ENCODE measurements around the gene COBL.

COBL gene

DNA sequence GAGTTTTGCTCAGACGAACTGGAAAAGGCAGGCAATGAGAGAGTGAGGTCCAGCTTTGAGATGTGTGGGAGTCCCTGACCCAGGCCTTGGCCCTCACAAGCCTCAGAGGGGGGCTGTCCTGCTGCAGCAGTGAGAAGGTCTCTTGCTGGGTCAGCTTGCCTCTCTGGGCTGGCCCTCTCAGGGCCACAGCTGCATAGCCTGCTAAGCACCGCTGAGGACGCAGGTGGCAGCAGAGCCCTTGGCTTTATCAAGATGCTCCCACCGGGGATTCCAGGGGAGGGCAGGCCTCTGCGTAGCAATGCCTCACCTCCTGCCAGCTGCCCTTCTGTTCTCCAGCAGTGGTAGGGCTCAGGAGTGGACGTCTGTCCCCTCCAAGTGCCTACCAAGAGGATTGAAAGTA lies 128.7 kb downstream of the COBL start:
- peaks cover 20% of the 10 kb centered on the region for H3K4me1 ChIP-seq (ENCODE audit: control insufficient read depth, insufficient read depth, low read length, poor library complexity, severe bottlenecking)
- no peak overlapping the region for H3K4me3 ChIP-seq (ENCODE audit: extremely low read depth, insufficient read depth, low read length, poor library complexity, severe bottlenecking)
- H3K36me3 ChIP-seq (ENCODE audit: control insufficient read depth, insufficient read depth, low read length), result no peaks in the 10 kb centered on the region
- H3K9me3 ChIP-seq (ENCODE audit: control insufficient read depth, low read length), result no peaks in the 10 kb centered on the region
- 26 to 39% methylated on average over 3 to 6 of the region's 6 CpGs for WGBS, 2 experiments (ENCODE audit: insufficient coverage in 2 of 2)
- H3K27ac ChIP-seq (ENCODE audit: low read depth, low read length, severe bottlenecking), result no peak overlapping the region

DNA sequence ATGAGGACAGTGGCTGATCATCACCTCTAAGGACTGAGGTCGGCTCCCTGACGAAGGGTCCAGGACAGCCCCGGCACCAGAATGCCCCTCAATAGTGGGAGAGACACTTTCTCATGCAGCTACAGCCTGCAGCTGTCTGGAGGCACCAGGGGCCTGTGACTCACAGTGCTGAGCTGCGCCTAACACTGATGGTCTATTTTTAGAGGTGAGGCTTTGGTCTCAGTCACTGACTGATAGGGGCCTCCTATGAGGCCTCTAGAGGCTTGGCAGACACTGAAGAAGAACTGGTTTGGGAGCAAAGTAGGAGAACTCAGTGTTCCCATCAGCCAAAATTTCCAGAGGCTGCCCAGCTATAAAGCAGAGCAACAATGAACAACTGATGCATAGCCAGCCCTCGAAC lies 130.1 kb downstream of the COBL start:
- H3K9me3 ChIP-seq (ENCODE audit: control insufficient read depth, low read length), result no peaks in the 10 kb centered on the region
- H3K4me1 ChIP-seq (ENCODE audit: control insufficient read depth, insufficient read depth, low read length, poor library complexity, severe bottlenecking), result peaks cover 20% of the 10 kb centered on the region
- peak overlapping the region; percentile 16 for H3K27ac ChIP-seq (ENCODE audit: low read depth, low read length, severe bottlenecking)
- no peaks in the 10 kb centered on the region for H3K36me3 ChIP-seq (ENCODE audit: control insufficient read depth, insufficient read depth, low read length)
- H3K4me3 ChIP-seq (ENCODE audit: extremely low read depth, insufficient read depth, low read length, poor library complexity, severe bottlenecking), result no peak overlapping the region
- WGBS, 2 experiments (ENCODE audit: insufficient coverage in 2 of 2), result 68 to 82% methylated on average over 4 to 5 of the region's 5 CpGs

DNA sequence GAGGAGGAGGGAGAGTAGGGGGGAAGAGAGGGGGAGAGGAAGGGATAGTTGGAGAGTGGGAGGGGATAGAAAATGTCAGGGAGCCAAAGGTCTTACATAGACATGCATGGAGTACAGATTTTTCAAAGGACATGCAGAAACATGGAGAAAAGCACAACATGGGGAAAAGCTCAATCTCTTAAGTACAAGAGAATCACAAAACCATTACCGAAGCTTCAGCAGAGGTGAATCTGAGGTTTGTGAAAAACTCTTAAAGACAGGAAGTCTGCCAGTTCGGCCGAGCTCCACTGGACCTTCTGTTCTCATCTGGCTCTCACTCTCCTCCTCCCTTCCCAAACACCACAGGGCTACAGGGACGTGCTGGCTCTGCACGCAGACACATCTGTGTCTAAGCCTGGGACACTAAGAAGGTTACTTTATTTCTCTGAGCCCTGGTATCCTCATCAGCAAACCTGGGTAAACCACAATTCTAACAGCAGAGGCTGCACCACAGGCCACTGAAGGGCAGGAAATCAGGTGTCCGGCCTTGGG lies 133.9 kb downstream of the COBL start:
- Histone ChIP-seq H3K4me3 (ENCODE audit: extremely low read depth, insufficient read depth, low read length, poor library complexity, severe bottlenecking) (no peak overlapping the region), H3K4me1 (ENCODE audit: control insufficient read depth, insufficient read depth, low read length, poor library complexity, severe bottlenecking) (peaks cover 19% of the 10 kb centered on the region), H3K27ac (ENCODE audit: low read depth, low read length, severe bottlenecking) (no peak overlapping the region), H3K36me3 (ENCODE audit: control insufficient read depth, insufficient read depth, low read length) (no peaks in the 10 kb centered on the region), H3K9me3 (ENCODE audit: control insufficient read depth, low read length) (no peaks in the 10 kb centered on the region)
- 93 to 96% methylated on average over 5 to 6 of the region's 6 CpGs for WGBS, 2 experiments (ENCODE audit: insufficient coverage in 2 of 2)

DNA sequence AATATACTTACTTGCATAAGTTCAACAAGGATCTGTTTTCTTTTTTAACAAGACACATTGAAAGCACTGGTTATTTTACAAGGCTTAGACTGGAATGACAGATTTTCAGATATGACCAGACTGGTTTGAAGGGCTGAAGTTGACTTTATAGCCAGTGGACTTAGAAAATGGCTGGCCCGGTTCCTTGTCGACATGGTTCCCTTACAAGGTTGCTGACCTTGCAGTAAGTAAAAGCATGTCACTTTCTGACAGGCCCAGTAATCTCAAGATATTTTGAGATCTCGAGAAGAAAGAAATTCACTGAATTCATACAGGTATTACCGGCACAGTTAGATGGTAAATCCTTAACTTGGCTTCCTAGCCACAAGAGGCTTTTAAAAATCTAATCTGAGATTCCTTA lies 136.5 kb downstream of the COBL start:
- Histone ChIP-seq H3K27ac (ENCODE audit: low read depth, low read length, severe bottlenecking) (no peak overlapping the region), H3K4me1 (ENCODE audit: control insufficient read depth, insufficient read depth, low read length, poor library complexity, severe bottlenecking) (peaks cover 2% of the 10 kb centered on the region)
- 92 to 99% methylated on average over 4 of the region's 4 CpGs for WGBS, 2 experiments (ENCODE audit: insufficient coverage in 2 of 2)

DNA sequence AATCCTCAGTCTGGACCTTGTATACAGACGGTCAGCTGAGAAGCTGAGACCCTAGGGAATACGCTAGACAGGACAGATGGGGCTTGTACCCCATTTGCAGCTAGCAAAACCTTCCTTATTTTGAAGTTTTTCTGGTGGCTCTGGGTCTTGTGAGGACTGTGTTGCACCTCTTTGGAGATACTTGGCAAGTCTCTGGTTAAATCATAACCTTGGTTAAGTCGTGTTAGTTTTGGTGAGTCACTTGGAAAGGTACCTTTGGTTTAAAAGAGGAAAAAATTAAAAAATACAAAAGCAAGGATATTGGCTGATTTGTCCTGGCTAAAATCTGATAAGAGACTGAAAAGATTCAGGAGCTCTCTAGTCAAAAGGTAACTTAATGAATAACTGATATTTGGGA lies 140.6 kb downstream of the COBL start:
- Histone ChIP-seq H3K4me1 (ENCODE audit: control insufficient read depth, insufficient read depth, low read length, poor library complexity, severe bottlenecking) (no peaks in the 10 kb centered on the region), H3K36me3 (ENCODE audit: control insufficient read depth, insufficient read depth, low read length) (no peaks in the 10 kb centered on the region), H3K9me3 (ENCODE audit: control insufficient read depth, low read length) (no peaks in the 10 kb centered on the region), H3K27ac (ENCODE audit: low read depth, low read length, severe bottlenecking) (no peak overlapping the region), H3K4me3 (ENCODE audit: extremely low read depth, insufficient read depth, low read length, poor library complexity, severe bottlenecking) (no peak overlapping the region)
- 0 to 56% methylated on average over 1 to 2 of the region's 3 CpGs for WGBS, 2 experiments (ENCODE audit: insufficient coverage in 2 of 2)

More for the DNA sequence above, 136.5 kb downstream of the COBL start:
- no peak overlapping the region for H3K4me3 ChIP-seq (ENCODE audit: extremely low read depth, insufficient read depth, low read length, poor library complexity, severe bottlenecking)
- no peaks in the 10 kb centered on the region for H3K36me3 ChIP-seq (ENCODE audit: control insufficient read depth, insufficient read depth, low read length)
- H3K9me3 ChIP-seq (ENCODE audit: control insufficient read depth, low read length), result no peaks in the 10 kb centered on the region

DNA sequence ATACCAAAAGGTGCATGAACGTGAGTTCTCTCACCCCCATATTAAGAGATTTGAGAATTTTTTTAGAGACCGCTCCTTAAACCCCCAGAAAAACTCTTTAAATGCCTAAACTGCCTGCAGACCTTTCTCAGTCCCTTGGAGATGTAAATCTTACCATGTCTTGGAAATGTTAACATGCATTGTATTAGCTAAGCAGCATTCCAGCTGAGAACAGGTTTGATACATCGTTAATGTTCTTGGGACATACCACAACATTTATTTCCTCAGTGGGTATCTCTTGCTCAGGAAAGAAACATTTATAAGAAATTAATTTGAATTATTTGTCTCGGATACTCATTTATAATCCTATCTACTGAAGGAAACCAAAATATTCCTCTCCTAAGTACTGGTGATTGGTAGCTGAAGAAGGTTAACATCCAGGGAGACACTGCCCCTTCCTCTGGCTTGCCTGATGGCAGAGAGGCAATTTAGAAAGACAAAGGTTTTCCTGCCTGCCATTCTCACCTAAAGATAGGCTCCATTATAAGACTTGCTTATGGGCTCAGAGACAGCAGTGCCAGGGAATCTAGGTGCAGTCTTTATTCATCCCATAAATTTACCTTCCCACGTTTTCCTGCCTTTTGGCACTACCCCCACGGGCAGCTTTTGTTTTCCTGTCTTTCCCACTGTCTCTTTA lies 141.2 kb downstream of the COBL start:
- 5% methylated on average over 2 of the region's 6 CpGs; no CpG with 5 or more reads in 1 of the 2 experiments for WGBS, 2 experiments (ENCODE audit: insufficient coverage in 2 of 2)
- H3K9me3 ChIP-seq (ENCODE audit: control insufficient read depth, low read length), result no peaks in the 10 kb centered on the region
- H3K27ac ChIP-seq (ENCODE audit: low read depth, low read length, severe bottlenecking), result no peak overlapping the region
- no peaks in the 10 kb centered on the region for H3K36me3 ChIP-seq (ENCODE audit: control insufficient read depth, insufficient read depth, low read length)
- no peaks in the 10 kb centered on the region for H3K4me1 ChIP-seq (ENCODE audit: control insufficient read depth, insufficient read depth, low read length, poor library complexity, severe bottlenecking)
- no peak overlapping the region for H3K4me3 ChIP-seq (ENCODE audit: extremely low read depth, insufficient read depth, low read length, poor library complexity, severe bottlenecking)

DNA sequence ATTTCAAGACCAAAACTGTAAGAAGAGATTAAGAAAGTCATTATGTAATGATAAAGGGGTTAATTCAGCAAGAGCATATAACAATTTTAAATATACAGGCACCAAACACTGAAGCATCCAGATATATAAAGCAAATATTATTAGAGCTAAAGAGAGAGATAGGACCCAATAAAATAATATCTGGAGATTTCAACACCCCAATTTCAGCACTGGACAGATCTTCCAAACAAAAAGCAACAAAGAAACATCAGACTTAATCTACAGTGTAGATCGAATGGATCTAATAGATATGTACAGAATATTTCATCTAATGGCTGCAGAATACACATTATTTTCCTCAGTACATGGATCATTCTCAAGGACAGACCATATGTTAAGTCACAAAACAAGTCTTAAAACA lies 151.3 kb downstream of the COBL start:
- no peaks in the 10 kb centered on the region for H3K9me3 ChIP-seq (ENCODE audit: control insufficient read depth, low read length)
- H3K27ac ChIP-seq (ENCODE audit: low read depth, low read length, severe bottlenecking), result no peak overlapping the region
- no peaks in the 10 kb centered on the region for H3K4me1 ChIP-seq (ENCODE audit: control insufficient read depth, insufficient read depth, low read length, poor library complexity, severe bottlenecking)
- H3K4me3 ChIP-seq (ENCODE audit: extremely low read depth, insufficient read depth, low read length, poor library complexity, severe bottlenecking), result no peak overlapping the region
- no CpG with 5 or more reads among the region's 1 CpG for WGBS, 2 experiments (ENCODE audit: insufficient coverage in 2 of 2)
- H3K36me3 ChIP-seq (ENCODE audit: control insufficient read depth, insufficient read depth, low read length), result no peaks in the 10 kb centered on the region

DNA sequence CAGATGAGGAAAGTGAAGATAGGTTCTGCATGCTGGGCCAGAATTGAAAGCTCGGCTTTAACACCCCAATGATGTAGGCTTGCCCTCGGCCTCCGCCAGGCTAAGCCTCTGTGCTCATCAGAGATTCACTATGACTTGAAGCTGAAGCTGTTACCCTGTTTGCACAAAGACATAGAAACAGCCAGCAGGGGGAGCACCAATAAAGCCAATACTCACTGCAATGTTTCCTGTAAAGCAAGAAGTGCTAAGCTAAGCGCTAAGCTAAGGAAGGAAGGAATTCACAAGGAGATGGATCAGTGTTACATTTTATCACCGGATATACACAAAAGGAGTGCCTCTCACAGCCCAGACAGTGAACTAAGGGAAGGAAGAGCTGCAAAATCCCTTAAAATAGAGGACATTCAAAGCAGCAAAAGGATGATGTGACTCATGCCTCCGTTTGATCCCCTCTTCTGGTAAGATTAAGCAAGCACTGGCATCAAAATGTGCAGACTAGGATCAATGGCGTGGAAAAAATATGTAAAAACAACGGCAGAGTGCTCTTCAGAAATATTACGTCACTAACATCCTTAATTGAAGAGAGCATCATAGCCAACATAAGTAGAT lies 153.8 kb downstream of the COBL start:
- WGBS, 2 experiments (ENCODE audit: insufficient coverage in 2 of 2), result 33 to 36% methylated on average over 5 to 6 of the region's 9 CpGs
- no peaks in the 10 kb centered on the region for H3K4me1 ChIP-seq (ENCODE audit: control insufficient read depth, insufficient read depth, low read length, poor library complexity, severe bottlenecking)
- H3K9me3 ChIP-seq (ENCODE audit: control insufficient read depth, low read length), result no peaks in the 10 kb centered on the region
- H3K36me3 ChIP-seq (ENCODE audit: control insufficient read depth, insufficient read depth, low read length), result no peaks in the 10 kb centered on the region
- H3K4me3 ChIP-seq (ENCODE audit: extremely low read depth, insufficient read depth, low read length, poor library complexity, severe bottlenecking), result no peak overlapping the region
- H3K27ac ChIP-seq (ENCODE audit: low read depth, low read length, severe bottlenecking), result no peak overlapping the region

DNA sequence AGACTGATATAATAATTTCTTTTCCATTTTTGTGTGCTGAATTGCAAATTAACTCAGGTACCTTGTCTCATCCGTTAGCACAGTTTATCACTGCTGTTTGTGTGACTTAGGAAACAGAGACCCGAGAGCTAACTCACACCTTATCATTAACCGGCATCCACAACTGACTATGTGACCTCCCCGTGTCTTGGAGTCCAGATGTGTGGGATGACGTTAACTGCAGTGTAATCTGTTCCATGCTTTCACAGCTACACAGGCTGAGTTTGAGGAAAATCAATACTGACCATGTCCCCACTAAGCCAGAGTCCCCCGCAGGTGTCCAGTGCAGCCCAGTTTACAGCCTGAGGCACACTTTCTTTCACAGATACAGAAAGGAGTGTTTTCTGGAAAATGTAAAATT lies 154.7 kb downstream of the COBL start:
- H3K4me3 ChIP-seq (ENCODE audit: extremely low read depth, insufficient read depth, low read length, poor library complexity, severe bottlenecking), result no peak overlapping the region
- H3K4me1 ChIP-seq (ENCODE audit: control insufficient read depth, insufficient read depth, low read length, poor library complexity, severe bottlenecking), result no peaks in the 10 kb centered on the region
- H3K36me3 ChIP-seq (ENCODE audit: control insufficient read depth, insufficient read depth, low read length), result no peaks in the 10 kb centered on the region
- H3K27ac ChIP-seq (ENCODE audit: low read depth, low read length, severe bottlenecking), result no peak overlapping the region
- WGBS, 2 experiments (ENCODE audit: insufficient coverage in 2 of 2), result 84 to 93% methylated on average over 3 to 4 of the region's 6 CpGs
- no peaks in the 10 kb centered on the region for H3K9me3 ChIP-seq (ENCODE audit: control insufficient read depth, low read length)

DNA sequence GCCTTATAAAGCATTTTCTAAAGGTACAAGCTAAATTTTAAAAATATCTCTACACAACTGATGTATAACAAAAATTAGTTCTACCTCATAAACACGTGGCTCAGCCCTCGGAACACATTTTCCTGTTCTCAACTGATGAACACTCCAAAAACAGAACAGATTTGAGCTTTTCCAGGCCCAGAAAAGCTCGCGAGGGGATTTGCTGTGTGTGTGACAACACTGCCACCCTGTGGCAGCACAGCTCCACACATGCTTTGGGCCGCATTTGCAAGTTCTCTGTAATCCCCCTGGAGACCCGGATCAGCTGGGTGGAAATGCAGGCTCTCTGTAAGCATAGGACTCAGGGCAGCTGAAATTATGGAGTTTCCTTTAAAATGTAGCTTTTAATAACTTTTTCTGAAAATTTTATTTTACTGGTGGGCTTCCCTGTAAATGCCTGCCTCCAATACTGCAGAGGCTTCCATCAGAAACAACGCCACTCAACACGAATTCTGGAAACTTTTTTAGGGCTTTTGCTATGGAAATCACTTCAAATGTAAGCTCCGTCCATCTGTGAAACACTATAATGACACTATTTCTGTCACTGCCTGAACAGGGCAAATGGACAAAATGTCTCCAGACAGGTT lies 155.5 kb downstream of the COBL start:
- no peak overlapping the region for H3K27ac ChIP-seq (ENCODE audit: low read depth, low read length, severe bottlenecking)
- H3K9me3 ChIP-seq (ENCODE audit: control insufficient read depth, low read length), result no peaks in the 10 kb centered on the region
- WGBS, 2 experiments (ENCODE audit: insufficient coverage in 2 of 2), result 5 to 33% methylated on average over 4 to 8 of the region's 9 CpGs
- H3K36me3 ChIP-seq (ENCODE audit: control insufficient read depth, insufficient read depth, low read length), result no peaks in the 10 kb centered on the region
- H3K4me1 ChIP-seq (ENCODE audit: control insufficient read depth, insufficient read depth, low read length, poor library complexity, severe bottlenecking), result no peaks in the 10 kb centered on the region
- H3K4me3 ChIP-seq (ENCODE audit: extremely low read depth, insufficient read depth, low read length, poor library complexity, severe bottlenecking), result no peak overlapping the region

DNA sequence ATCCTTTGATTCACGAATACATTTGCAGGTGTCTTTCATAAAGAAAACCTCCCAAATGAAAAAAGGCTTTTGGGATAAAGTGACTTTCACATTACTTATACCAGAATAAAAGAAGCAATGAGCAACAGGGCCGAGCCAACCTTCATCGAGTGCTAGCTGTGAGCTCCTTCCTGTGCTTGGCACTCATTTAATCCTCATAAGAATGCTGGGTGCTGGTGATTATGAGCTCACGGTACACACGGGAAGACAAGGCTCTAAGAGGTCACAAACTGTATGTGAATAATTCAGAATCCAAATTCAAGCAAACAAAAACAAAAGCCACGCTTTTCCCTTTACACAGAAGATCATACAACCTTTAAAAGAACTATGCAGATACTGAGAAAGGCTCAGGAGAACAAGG lies 156.2 kb downstream of the COBL start:
- WGBS, 2 experiments (ENCODE audit: insufficient coverage in 2 of 2), result 94% methylated on average over 4 of the region's 6 CpGs; no CpG with 5 or more reads in 1 of the 2 experiments

More for the DNA sequence above, 156.2 kb downstream of the COBL start:
- no peaks in the 10 kb centered on the region for H3K9me3 ChIP-seq (ENCODE audit: control insufficient read depth, low read length)
- H3K36me3 ChIP-seq (ENCODE audit: control insufficient read depth, insufficient read depth, low read length), result no peaks in the 10 kb centered on the region
- H3K4me3 ChIP-seq (ENCODE audit: extremely low read depth, insufficient read depth, low read length, poor library complexity, severe bottlenecking), result no peak overlapping the region
- H3K4me1 ChIP-seq (ENCODE audit: control insufficient read depth, insufficient read depth, low read length, poor library complexity, severe bottlenecking), result no peaks in the 10 kb centered on the region
- H3K27ac ChIP-seq (ENCODE audit: low read depth, low read length, severe bottlenecking), result no peak overlapping the region
